Esophagus squamous epithelium (tissue), 5 donors: ENCODE measurements around the gene TRIML2. TPM values are rescaled to one million over a fixed set of nuclear protein-coding genes. Genes with fewer than 3 reads are reported as not detected.

Experiments
- DNase-seq: peaks from one replicate; lab custom pipeline; 2025; lab: John Stamatoyannopoulos, UW
- H3K27ac ChIP-seq, 4 donors: fragments of 200-600 bp; sonication (generic); one replicate each; pipeline ENCODE4 v1.5.1; 2016 to 2019; ENCODE audit warnings: mild to moderate bottlenecking in 1 of 4
- H3K27me3 ChIP-seq, 4 donors: fragments of 200-600 bp; sonication (generic); 1 replicate in 3 of 4; 2 replicates in 1 of 4; pipeline versions ENCODE4 v1.5.1 to v1.6.0; 2017 to 2021; ENCODE audit warnings: antibody characterized with exemption in 1 of 4
- H3K36me3 ChIP-seq, 3 donors: fragments of 200-600 bp; sonication (generic); one replicate each; pipeline ENCODE4 v1.5.1; 2016 to 2019
- H3K4me1 ChIP-seq, 3 donors: fragments of 200-600 bp; sonication (generic); one replicate each; pipeline ENCODE4 v1.5.1; 2017 to 2019
- H3K4me3 ChIP-seq, 4 donors: fragments of 200-600 bp; sonication (generic); 1 replicate in 3 of 4; 2 replicates in 1 of 4; pipeline ENCODE4 v1.5.1; 2016 to 2019; ENCODE audit warnings: mild to moderate bottlenecking in 2 of 4, moderate library complexity in 1 of 4
- H3K9me3 ChIP-seq, 3 donors: fragments of 200-600 bp; sonication (generic); one replicate each; pipeline ENCODE4 v1.5.1; 2016 to 2019
- POLR2A ChIP-seq, 4 donors: fragments of 450-650 bp; IDR thresholded peaks; one replicate each; pipeline ENCODE4 v1.6.1; 2017; ENCODE audit warnings: antibody characterized with exemption in 4 of 4, mild to moderate bottlenecking in 4 of 4, moderate library complexity in 3 of 4
- WGBS, 2 donors: methylation state at CpG; one replicate each; pipeline ENCODE4 v1.1.5; 2018; 5-methylcytosine and 5-hydroxymethylcytosine counted together
- intact Hi-C: fragments of 100-400 bp; cut with DNase I; formaldehyde crosslinking; loops from one replicate; pipeline ENCODE4 v1.15.0; 2022
- total RNA-seq, 4 donors: library from RNA; depleted of rRNA; stranded (reverse); fragments of >200 nt; gene quantifications; one replicate each; pipeline ENCODE4 v1.1.0, GENCODE V29; 2016
- TF ChIP-seq, protein P1 (sequence below), 6 experiments: fragments of 450-650 bp in 4 of 6; fragments of 200-600 bp in 2 of 6; sonication (generic) in 2 of 6; IDR thresholded peaks; one replicate each; pipeline ENCODE4 v1.5.1; 2016 to 2019; ENCODE audit warnings: antibody characterized with exemption in 6 of 6, mild to moderate bottlenecking in 4 of 6, moderate library complexity in 4 of 6
- donor health status: DM: yes; HTN: yes; CAD: no.

Gene TRIML2
- total RNA-seq, 4 donors from 2014 or later, result not detected

DNA sequence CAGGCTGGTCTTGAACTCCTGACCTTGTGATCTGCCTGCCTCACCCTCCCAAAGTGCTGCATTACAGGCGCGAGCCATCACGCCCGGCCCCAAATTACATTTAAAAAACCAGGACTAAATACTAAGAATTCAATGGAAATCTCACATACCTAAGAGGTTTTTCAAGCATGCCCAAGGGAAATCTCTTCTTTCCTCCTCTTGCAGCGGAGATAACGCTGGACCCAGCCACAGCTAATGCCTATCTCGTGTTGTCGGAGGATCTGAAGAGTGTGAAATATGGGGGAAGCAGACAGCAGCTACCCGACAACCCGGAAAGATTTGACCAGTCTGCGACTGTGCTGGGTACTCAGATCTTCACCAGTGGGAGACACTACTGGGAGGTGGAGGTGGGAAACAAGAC lies 37.2 kb upstream of the TRIML2 start:
- no peak overlapping the region for H3K27ac ChIP-seq
- intact Hi-C loops, result no loop called here
- TF ChIP-seq, protein P1, sequence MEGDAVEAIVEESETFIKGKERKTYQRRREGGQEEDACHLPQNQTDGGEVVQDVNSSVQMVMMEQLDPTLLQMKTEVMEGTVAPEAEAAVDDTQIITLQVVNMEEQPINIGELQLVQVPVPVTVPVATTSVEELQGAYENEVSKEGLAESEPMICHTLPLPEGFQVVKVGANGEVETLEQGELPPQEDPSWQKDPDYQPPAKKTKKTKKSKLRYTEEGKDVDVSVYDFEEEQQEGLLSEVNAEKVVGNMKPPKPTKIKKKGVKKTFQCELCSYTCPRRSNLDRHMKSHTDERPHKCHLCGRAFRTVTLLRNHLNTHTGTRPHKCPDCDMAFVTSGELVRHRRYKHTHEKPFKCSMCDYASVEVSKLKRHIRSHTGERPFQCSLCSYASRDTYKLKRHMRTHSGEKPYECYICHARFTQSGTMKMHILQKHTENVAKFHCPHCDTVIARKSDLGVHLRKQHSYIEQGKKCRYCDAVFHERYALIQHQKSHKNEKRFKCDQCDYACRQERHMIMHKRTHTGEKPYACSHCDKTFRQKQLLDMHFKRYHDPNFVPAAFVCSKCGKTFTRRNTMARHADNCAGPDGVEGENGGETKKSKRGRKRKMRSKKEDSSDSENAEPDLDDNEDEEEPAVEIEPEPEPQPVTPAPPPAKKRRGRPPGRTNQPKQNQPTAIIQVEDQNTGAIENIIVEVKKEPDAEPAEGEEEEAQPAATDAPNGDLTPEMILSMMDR (IDR thresholded peaks at IDR 0.05), result no peak
- TF ChIP-seq POLR2A (IDR thresholded peaks at IDR 0.05), result no peak
- H3K9me3 ChIP-seq, result no peaks in the 10 kb centered on the region
- no peaks in the 10 kb centered on the region for H3K4me1 ChIP-seq
- 95 to 96% methylated on average over 6 to 11 of the region's 11 CpGs for WGBS, 2 donors
- H3K27me3 ChIP-seq, result no peaks in the 10 kb centered on the region
- H3K4me3 ChIP-seq, result no peak overlapping the region
- no peak for DNase-seq
- H3K36me3 ChIP-seq, result no peaks in the 10 kb centered on the region

DNA sequence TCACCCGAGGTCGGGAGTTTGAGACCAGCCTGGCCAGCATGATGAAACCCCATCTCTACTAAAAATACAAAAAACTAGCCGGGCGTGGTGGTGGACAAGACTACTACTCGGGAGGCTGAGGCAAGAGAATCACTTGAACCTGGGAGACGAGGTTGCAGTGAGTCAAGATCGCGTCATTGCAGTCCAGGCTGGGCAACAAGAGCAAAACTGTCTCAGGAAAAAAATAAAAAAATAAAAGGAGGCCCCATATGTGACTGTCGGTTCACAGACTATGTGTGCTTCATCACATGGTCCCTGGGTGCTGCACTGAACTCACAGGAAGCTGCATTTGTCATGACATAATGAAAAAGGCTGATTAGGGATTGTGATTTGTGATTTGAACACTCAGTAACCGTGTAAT lies 36.2 kb upstream of the TRIML2 start:
- Histone ChIP-seq H3K4me1 (no peaks in the 10 kb centered on the region), H3K36me3 (no peaks in the 10 kb centered on the region), H3K27ac (no peak overlapping the region), H3K9me3 (no peaks in the 10 kb centered on the region), H3K27me3 (no peaks in the 10 kb centered on the region), H3K4me3 (no peak overlapping the region)
- no peak for TF ChIP-seq POLR2A (IDR thresholded peaks at IDR 0.05)
- TF ChIP-seq, protein P1 (IDR thresholded peaks at IDR 0.05), result no peak
- intact Hi-C loops, result no loop called here
- DNase-seq, result no peak
- WGBS, 2 donors, result 79 to 80% methylated on average over 10 of the region's 10 CpGs

DNA sequence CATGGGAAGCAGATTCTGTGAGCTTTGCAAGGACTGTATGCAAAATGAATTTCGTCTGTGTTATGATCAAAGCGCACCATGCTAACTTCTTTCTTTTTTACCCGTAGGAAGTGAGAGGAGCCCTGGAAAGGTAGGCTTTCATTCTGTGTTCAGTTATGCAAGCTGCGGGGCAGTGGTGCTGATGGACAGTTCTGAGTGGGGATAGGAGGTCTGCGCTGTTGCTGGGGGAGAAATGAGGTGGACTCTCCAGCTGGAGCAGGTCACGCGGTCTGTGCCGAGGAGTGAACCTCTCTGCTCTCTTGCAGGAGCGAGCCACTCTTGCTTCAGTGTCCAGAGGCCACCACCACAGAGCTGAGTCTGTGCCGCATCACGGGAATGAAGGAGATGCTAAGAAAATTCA lies 34.3 kb upstream of the TRIML2 start:
- no peak for DNase-seq
- no peak overlapping the region for H3K27ac ChIP-seq
- H3K4me3 ChIP-seq, result no peak overlapping the region
- H3K36me3 ChIP-seq, result no peaks in the 10 kb centered on the region
- no peaks in the 10 kb centered on the region for H3K27me3 ChIP-seq
- no peaks in the 10 kb centered on the region for H3K9me3 ChIP-seq
- H3K4me1 ChIP-seq, result no peaks in the 10 kb centered on the region
- intact Hi-C loops, result no loop called here
- 76 to 81% methylated on average over 10 to 11 of the region's 11 CpGs for WGBS, 2 donors
- no peak for TF ChIP-seq POLR2A (IDR thresholded peaks at IDR 0.05)
- TF ChIP-seq, protein P1 (IDR thresholded peaks at IDR 0.05), result no peak

DNA sequence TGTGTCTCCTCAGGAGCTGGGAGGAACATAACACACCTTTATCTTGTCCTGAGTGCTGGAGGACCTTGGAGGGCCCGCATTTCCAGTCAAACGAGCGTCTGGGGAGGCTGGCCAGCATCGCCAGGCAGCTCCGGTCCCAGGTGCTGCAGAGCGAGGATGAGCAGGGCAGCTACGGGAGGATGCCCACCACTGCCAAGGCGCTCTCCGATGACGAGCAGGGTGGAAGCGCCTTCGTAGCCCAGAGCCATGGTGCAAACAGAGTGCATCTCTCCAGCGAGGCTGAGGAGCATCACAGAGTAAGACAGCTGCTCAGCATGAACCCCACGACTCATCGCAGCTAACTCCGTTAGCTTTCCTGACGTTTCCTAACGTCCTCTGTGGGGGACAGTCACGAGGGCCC lies 30.3 kb upstream of the TRIML2 start:
- H3K27ac ChIP-seq, result no peak overlapping the region
- H3K36me3 ChIP-seq, result no peaks in the 10 kb centered on the region
- no peak overlapping the region for H3K4me3 ChIP-seq
- no peak for DNase-seq
- WGBS, 2 donors, result 87 to 88% methylated on average over 9 to 13 of the region's 19 CpGs
- intact Hi-C loops, result no loop called here
- no peaks in the 10 kb centered on the region for H3K27me3 ChIP-seq
- no peaks in the 10 kb centered on the region for H3K9me3 ChIP-seq
- no peaks in the 10 kb centered on the region for H3K4me1 ChIP-seq
- TF ChIP-seq, protein P1 (IDR thresholded peaks at IDR 0.05), result no peak
- no peak for TF ChIP-seq POLR2A (IDR thresholded peaks at IDR 0.05)

DNA sequence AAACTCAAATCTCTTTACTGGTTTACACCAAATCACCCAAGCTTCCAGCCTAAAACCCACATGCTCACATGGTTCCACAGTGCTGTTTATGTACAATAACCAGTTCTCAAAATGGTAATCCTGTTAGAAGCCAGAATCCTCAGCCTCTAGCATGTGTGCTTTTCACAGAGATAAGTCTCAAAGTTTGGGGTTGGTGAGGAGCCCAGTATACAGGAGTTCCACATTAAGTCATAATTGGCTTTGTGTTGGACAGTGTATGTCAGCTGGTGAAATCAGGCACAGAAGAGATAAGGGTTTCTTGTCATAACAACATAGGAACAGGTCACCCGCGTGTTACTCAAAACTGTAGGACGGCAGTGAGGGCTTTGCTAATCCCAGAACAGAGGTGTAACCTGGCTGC lies 29.7 kb upstream of the TRIML2 start, which contains the start of gene TRIML1:
TSS of gene TRIML1 (plus strand) at position 301 of the 400 bp plus-strand sequence. CDS start 118 bp downstream, outside the sequence.
- Histone ChIP-seq H3K36me3 (no peaks in the 10 kb centered on the region), H3K4me1 (no peaks in the 10 kb centered on the region), H3K27ac (no peak within 1 kb of the TSS), H3K27me3 (no peaks in the 10 kb centered on the region), H3K4me3 (no peak within 1 kb of the TSS), H3K9me3 (no peaks in the 10 kb centered on the region)
- DNase-seq, result no peak
- TF ChIP-seq, protein P1 (IDR thresholded peaks at IDR 0.05), result no peak
- TF ChIP-seq POLR2A (IDR thresholded peaks at IDR 0.05), result no peak
- 80 to 93% methylated on average over 1 to 3 of the region's 3 CpGs for WGBS, 2 donors
- intact Hi-C loops, result no loop called here
